Measurements from ENCODE around the gene SLC22A14.

GRCh38 chr3:38268087-38268486 is 14.0 kb upstream of the SLC22A14 start:
- TF ChIP-seq POLR2A (IDR thresholded peaks at IDR 0.05) = no peak
- no peak for TF ChIP-seq CTCF (IDR thresholded peaks at IDR 0.05)
